Measurements from ENCODE around the gene MAPT. TPM values are rescaled to one million over a fixed set of nuclear protein-coding genes. Genes with fewer than 3 reads are reported as not detected.
A peak's percentile ranks its signal among the peaks of the same experiment; 100 is the strongest.

Gene MAPT
- total and polyA plus RNA-seq, 2 of the 13 experiments (the other 11 are each of a cell fraction or from before 2014, with no cell fraction given) = 2.1 to 2.8 TPM

DNA sequence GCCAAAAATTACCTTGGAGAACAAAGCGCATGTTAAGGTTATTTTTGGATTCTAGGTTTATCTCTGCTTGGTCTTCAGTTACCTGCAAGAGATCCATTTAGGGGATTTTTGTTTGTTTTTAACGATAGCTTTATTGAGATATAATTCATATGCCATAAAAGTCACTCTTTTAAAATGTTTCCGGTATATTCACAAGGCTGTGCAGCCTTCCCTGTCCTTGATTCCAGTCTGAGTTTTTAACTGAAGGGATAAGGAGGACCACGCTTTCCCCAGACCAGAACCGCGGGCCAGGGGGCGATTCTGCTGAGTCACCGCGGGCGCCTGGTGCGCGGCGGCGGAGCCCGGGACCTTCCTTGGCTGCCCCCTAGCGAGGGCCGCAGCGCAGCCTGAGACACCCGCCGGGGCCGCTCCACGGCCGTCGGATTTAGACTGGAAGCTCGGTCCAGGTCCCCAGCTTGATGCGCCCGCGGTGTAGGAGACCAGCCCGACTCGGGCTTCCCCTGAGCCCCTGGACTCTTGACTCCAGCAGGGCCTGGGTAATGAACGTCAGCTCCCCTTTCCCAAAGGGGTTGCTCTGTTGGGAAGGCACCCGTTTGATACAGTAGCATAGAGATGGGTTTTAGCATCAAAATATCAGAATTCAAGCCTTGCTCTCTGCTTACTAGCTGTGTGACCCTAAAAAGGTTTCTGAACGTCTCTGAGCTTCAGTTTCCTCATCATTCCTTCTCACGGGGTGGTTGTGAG lies 54.7 kb downstream of the MAPT start (continued):
- TF ChIP-seq, protein P1, sequence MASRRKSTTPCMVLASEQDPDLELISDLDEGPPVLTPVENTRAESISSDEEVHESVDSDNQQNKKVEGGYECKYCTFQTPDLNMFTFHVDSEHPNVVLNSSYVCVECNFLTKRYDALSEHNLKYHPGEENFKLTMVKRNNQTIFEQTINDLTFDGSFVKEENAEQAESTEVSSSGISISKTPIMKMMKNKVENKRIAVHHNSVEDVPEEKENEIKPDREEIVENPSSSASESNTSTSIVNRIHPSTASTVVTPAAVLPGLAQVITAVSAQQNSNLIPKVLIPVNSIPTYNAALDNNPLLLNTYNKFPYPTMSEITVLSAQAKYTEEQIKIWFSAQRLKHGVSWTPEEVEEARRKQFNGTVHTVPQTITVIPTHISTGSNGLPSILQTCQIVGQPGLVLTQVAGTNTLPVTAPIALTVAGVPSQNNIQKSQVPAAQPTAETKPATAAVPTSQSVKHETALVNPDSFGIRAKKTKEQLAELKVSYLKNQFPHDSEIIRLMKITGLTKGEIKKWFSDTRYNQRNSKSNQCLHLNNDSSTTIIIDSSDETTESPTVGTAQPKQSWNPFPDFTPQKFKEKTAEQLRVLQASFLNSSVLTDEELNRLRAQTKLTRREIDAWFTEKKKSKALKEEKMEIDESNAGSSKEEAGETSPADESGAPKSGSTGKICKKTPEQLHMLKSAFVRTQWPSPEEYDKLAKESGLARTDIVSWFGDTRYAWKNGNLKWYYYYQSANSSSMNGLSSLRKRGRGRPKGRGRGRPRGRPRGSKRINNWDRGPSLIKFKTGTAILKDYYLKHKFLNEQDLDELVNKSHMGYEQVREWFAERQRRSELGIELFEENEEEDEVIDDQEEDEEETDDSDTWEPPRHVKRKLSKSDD (CRISPR knock-in tag; IDR thresholded peaks at IDR 0.05; ENCODE audit: low read depth) = no peak
- TF ChIP-seq ZMAT3 (CRISPR knock-in tag; conservative IDR thresholded peaks at IDR 0.05) (0 out of 2 replicates have a peak, but pooled peaks have one; percentile 26), ZSCAN22 (CRISPR knock-in tag; IDR thresholded peaks at IDR 0.05) (no peak), PAF1 (CRISPR knock-in tag; IDR thresholded peaks at IDR 0.05) (no peak), ZNF672 (CRISPR knock-in tag; IDR thresholded peaks at IDR 0.05) (no peak), HOXA9 (CRISPR knock-in tag; IDR thresholded peaks at IDR 0.05; ENCODE audit: borderline replicate concordance) (no peak), MBD4 (IDR thresholded peaks at IDR 0.05; ENCODE audit: borderline replicate concordance, low read length) (no peak), SRF (IDR thresholded peaks at IDR 0.05; ENCODE audit: low read depth, low read length) (no peak), ESRRA (CRISPR knock-in tag; IDR thresholded peaks at IDR 0.05; ENCODE audit: low read depth) (peak; percentile 63; the same call in 1 of the 2 replicates), CBX5 (CRISPR knock-in tag; IDR thresholded peaks at IDR 0.05; ENCODE audit: borderline replicate concordance) (peak; percentile 83; the same call in 1 of the 2 replicates), TEAD2 (CRISPR knock-in tag; IDR thresholded peaks at IDR 0.05) (no peak), ZFP82 (CRISPR knock-in tag; IDR thresholded peaks at IDR 0.05; ENCODE audit: borderline replicate concordance) (no peak)
- TF ChIP-seq, protein P2, sequence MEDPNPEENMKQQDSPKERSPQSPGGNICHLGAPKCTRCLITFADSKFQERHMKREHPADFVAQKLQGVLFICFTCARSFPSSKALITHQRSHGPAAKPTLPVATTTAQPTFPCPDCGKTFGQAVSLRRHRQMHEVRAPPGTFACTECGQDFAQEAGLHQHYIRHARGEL (CRISPR knock-in tag; IDR thresholded peaks at IDR 0.05) = peak; percentile 62; the same call in 1 of the 2 replicates
- TF ChIP-seq, protein P3, sequence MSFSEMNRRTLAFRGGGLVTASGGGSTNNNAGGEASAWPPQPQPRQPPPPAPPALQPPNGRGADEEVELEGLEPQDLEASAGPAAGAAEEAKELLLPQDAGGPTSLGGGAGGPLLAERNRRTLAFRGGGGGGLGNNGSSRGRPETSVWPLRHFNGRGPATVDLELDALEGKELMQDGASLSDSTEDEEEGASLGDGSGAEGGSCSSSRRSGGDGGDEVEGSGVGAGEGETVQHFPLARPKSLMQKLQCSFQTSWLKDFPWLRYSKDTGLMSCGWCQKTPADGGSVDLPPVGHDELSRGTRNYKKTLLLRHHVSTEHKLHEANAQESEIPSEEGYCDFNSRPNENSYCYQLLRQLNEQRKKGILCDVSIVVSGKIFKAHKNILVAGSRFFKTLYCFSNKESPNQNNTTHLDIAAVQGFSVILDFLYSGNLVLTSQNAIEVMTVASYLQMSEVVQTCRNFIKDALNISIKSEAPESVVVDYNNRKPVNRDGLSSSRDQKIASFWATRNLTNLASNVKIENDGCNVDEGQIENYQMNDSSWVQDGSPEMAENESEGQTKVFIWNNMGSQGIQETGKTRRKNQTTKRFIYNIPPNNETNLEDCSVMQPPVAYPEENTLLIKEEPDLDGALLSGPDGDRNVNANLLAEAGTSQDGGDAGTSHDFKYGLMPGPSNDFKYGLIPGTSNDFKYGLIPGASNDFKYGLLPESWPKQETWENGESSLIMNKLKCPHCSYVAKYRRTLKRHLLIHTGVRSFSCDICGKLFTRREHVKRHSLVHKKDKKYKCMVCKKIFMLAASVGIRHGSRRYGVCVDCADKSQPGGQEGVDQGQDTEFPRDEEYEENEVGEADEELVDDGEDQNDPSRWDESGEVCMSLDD (CRISPR knock-in tag; IDR thresholded peaks at IDR 0.05; ENCODE audit: borderline replicate concordance) = no peak
- TF ChIP-seq, protein P4, sequence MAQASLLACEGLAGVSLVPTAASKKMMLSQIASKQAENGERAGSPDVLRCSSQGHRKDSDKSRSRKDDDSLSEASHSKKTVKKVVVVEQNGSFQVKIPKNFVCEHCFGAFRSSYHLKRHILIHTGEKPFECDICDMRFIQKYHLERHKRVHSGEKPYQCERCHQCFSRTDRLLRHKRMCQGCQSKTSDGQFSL (CRISPR knock-in tag; IDR thresholded peaks at IDR 0.05) = no peak
- TF ChIP-seq, protein P5, sequence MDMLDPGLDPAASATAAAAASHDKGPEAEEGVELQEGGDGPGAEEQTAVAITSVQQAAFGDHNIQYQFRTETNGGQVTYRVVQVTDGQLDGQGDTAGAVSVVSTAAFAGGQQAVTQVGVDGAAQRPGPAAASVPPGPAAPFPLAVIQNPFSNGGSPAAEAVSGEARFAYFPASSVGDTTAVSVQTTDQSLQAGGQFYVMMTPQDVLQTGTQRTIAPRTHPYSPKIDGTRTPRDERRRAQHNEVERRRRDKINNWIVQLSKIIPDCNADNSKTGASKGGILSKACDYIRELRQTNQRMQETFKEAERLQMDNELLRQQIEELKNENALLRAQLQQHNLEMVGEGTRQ (IDR thresholded peaks at IDR 0.05; ENCODE audit: low read depth, low read length) = no peak
- TF ChIP-seq, protein P5 (CRISPR knock-in tag; IDR thresholded peaks at IDR 0.05; ENCODE audit: borderline replicate concordance) = no peak
- TF ChIP-seq, protein P6, sequence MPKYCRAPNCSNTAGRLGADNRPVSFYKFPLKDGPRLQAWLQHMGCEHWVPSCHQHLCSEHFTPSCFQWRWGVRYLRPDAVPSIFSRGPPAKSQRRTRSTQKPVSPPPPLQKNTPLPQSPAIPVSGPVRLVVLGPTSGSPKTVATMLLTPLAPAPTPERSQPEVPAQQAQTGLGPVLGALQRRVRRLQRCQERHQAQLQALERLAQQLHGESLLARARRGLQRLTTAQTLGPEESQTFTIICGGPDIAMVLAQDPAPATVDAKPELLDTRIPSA (CRISPR knock-in tag; IDR thresholded peaks at IDR 0.05; ENCODE audit: borderline replicate concordance) = no peak

Data from HepG2 (cell line).